ENCODE results near the gene PRKG1.

DNA sequence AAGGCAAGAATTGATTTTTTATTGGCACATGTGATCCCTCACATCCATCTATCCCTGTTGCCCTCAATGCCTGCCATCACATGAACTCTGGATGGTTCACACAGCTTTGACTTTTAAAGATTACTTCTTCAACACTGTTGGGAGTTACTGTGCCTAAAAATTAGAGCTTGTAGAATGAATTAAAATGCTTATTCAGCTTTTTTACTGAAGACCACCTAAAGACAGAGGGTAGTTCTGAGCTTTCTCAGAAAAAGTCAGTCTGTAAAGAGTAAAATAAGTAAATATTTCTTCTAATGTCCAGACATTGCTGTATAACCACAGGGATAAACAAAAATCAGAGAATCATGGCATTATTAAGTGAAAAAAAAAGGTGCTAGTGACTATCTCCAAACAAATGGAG lies 718.4 kb downstream of the PRKG1 start:
- TF ChIP-seq, protein P1, sequence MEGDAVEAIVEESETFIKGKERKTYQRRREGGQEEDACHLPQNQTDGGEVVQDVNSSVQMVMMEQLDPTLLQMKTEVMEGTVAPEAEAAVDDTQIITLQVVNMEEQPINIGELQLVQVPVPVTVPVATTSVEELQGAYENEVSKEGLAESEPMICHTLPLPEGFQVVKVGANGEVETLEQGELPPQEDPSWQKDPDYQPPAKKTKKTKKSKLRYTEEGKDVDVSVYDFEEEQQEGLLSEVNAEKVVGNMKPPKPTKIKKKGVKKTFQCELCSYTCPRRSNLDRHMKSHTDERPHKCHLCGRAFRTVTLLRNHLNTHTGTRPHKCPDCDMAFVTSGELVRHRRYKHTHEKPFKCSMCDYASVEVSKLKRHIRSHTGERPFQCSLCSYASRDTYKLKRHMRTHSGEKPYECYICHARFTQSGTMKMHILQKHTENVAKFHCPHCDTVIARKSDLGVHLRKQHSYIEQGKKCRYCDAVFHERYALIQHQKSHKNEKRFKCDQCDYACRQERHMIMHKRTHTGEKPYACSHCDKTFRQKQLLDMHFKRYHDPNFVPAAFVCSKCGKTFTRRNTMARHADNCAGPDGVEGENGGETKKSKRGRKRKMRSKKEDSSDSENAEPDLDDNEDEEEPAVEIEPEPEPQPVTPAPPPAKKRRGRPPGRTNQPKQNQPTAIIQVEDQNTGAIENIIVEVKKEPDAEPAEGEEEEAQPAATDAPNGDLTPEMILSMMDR (IDR thresholded peaks at IDR 0.05; ENCODE audit: control extremely low read depth in 1 of 3, insufficient read depth in 1 of 3, low read depth in 1 of 3, low read length in 3 of 3), result no peak
- TF ChIP-seq TAF1 (IDR thresholded peaks at IDR 0.05; ENCODE audit: low read depth, low read length), result no peak
- no peak for TF ChIP-seq GABPA (IDR thresholded peaks at IDR 0.05; ENCODE audit: borderline replicate concordance, insufficient read depth, low read length)
- no peak for TF ChIP-seq EZH2 (IDR thresholded peaks at IDR 0.05; ENCODE audit: low read depth, low read length, severe bottlenecking)
- TF ChIP-seq RXRA (IDR thresholded peaks at IDR 0.05; ENCODE audit: insufficient read depth, low read depth, low read length), result no peak
- no peak for TF ChIP-seq CHD2 (IDR thresholded peaks at IDR 0.05; ENCODE audit: low read length)
- TF ChIP-seq RFX5 (IDR thresholded peaks at IDR 0.05; ENCODE audit: borderline replicate concordance, low read depth, low read length), result no peak
- TF ChIP-seq SIN3A (conservative IDR thresholded peaks at IDR 0.05 in 1 of 2, IDR thresholded peaks at IDR 0.05 in 1 of 2; ENCODE audit: low read depth in 1 of 2, low read length in 2 of 2), result no peak
- TF ChIP-seq, protein P2, sequence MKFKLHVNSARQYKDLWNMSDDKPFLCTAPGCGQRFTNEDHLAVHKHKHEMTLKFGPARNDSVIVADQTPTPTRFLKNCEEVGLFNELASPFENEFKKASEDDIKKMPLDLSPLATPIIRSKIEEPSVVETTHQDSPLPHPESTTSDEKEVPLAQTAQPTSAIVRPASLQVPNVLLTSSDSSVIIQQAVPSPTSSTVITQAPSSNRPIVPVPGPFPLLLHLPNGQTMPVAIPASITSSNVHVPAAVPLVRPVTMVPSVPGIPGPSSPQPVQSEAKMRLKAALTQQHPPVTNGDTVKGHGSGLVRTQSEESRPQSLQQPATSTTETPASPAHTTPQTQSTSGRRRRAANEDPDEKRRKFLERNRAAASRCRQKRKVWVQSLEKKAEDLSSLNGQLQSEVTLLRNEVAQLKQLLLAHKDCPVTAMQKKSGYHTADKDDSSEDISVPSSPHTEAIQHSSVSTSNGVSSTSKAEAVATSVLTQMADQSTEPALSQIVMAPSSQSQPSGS (IDR thresholded peaks at IDR 0.05; ENCODE audit: low read length), result no peak
- no peak for TF ChIP-seq POU5F1 (IDR thresholded peaks at IDR 0.05; ENCODE audit: low read depth, low read length)
- no peak for TF ChIP-seq EP300 (IDR thresholded peaks at IDR 0.05; ENCODE audit: borderline replicate concordance in 1 of 2, low read depth in 2 of 2, low read length in 2 of 2)
- TF ChIP-seq POLR2A (IDR thresholded peaks at IDR 0.05; ENCODE audit: control extremely low read depth in 1 of 2, low read depth in 2 of 2, low read length in 2 of 2), result no peak
- no peak for TF ChIP-seq EGR1 (IDR thresholded peaks at IDR 0.05; ENCODE audit: borderline replicate concordance, low read depth, low read length)

Measured in H1 (cell line).